Sigmoid colon (tissue), 7 donors: ENCODE data around the gene CCSAP. TPM values are rescaled to one million over a fixed set of nuclear protein-coding genes. Genes with fewer than 3 reads are reported as not detected.

Experiments
- DNase-seq: peaks from one replicate; pipeline ENCODE4 v3.0.0-alpha.2; 2019
- H3K27ac ChIP-seq, 4 donors: fragments of 200-600 bp; sonication (generic); one replicate each; pipeline ENCODE4 v1.5.1; 2016 to 2019; ENCODE audit warnings: mild to moderate bottlenecking in 1 of 4
- H3K27me3 ChIP-seq, 3 donors: fragments of 200-600 bp; sonication (generic); one replicate each; pipeline ENCODE4 v1.5.1; 2019; ENCODE audit warnings: mild to moderate bottlenecking in 1 of 3
- H3K36me3 ChIP-seq, 4 donors: fragments of 200-600 bp; sonication (generic); one replicate each; pipeline ENCODE4 v1.5.1; 2016 to 2019
- H3K4me1 ChIP-seq, 4 donors: fragments of 200-600 bp; sonication (generic); one replicate each; pipeline ENCODE4 v1.5.1; 2017 to 2019
- H3K4me3 ChIP-seq, 4 donors: fragments of 200-600 bp; sonication (generic); one replicate each; pipeline ENCODE4 v1.5.1; 2017 to 2019; ENCODE audit warnings: mild to moderate bottlenecking in 2 of 4, moderate library complexity in 1 of 4
- H3K9me3 ChIP-seq, 4 donors: fragments of 200-600 bp in 3 of 4; sonication (generic) in 3 of 4; one replicate each; pipeline versions ENCODE4 v1.5.1 to v1.6.1; 2013 to 2019
- EP300 ChIP-seq, 4 donors: sonication (generic); formaldehyde crosslinking; IDR thresholded peaks; one replicate each; pipeline ENCODE4 v1.6.1; 2017; ENCODE audit warnings: antibody characterized with exemption in 4 of 4
- POLR2A ChIP-seq, 2 donors: fragments of 450-650 bp; IDR thresholded peaks; one replicate each; pipeline ENCODE4 v1.6.1; 2016; ENCODE audit warnings: antibody characterized with exemption in 2 of 2, mild to moderate bottlenecking in 2 of 2, moderate library complexity in 2 of 2
- POLR2AphosphoS5 ChIP-seq, 4 donors: sonication (generic); formaldehyde crosslinking; IDR thresholded peaks; one replicate each; pipeline ENCODE4 v1.6.1; 2017; ENCODE audit warnings: antibody characterized with exemption in 4 of 4
- WGBS, 2 donors: extraction: QIAGEN DNeasy Blood & Tissue Kit; methylation state at CpG; one replicate each; pipeline ENCODE4 v1.1.7; 2013; 5-methylcytosine and 5-hydroxymethylcytosine counted together
- intact Hi-C: fragments of 100-400 bp; cut with DNase I; formaldehyde crosslinking; loops from one replicate; pipeline ENCODE4 v1.15.1; 2023
- polyA plus RNA-seq, 3 donors: library from polyadenylated mRNA; stranded (reverse); fragments of 200-250 nt; gene quantifications; one replicate each; pipeline ENCODE4 v1.2.3, GENCODE V29; 2013
- total RNA-seq, 4 donors: library from RNA; depleted of rRNA; stranded (reverse); fragments of >200 nt; gene quantifications; one replicate each; pipeline ENCODE4 v1.1.0, GENCODE V29; 2016
- TF ChIP-seq, protein P1 (sequence below), 4 experiments: fragments of 450-650 bp in 3 of 4; fragments of 200-600 bp in 1 of 4; IDR thresholded peaks; one replicate each; pipeline ENCODE4 v1.5.1; 2016 to 2019; ENCODE audit warnings: antibody characterized with exemption in 4 of 4, mild to moderate bottlenecking in 3 of 4, moderate library complexity in 2 of 4
- donor health status: healthy with polysubstance abuse.
- donor health status: Bipolar disorder and iron deficiency.
- donor health status: healthy.

Gene CCSAP
- total and polyA plus RNA-seq, 7 donors, result 0.60 to 6.1 (median 3.8) TPM

DNA sequence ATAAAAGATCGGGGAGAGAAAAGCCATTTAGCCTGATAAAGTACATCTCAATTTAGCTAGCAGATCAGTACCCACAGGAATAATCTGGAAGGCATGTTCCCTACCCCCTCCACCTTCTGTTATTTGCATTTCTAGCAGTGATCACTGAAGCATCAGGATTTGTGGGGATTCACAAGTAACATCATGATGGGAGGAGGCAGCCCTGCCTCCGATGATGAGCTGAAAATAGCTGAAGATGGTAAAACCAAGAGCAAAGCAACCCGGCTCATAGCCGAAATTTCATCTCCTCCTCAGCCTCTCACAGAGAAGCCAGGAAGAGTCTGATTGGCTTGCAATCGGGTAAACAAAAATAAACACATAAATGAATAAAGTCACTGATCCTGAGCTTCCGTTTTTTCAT lies 2.4 kb downstream of the CCSAP start:
- Histone ChIP-seq H3K36me3 (no peaks in the 10 kb centered on the region), H3K27ac (no peak overlapping the region), H3K4me3 (no peak overlapping the region), H3K27me3 (no peaks in the 10 kb centered on the region), H3K9me3 (no peaks in the 10 kb centered on the region), H3K4me1 (peaks cover 0 to 21% (median 15%) of the 10 kb centered on the region in 4 donors)
- TF ChIP-seq POLR2A (IDR thresholded peaks at IDR 0.05) (no peak), EP300 (IDR thresholded peaks at IDR 0.05) (no peak), POLR2AphosphoS5 (IDR thresholded peaks at IDR 0.05) (no peak)
- TF ChIP-seq, protein P1, sequence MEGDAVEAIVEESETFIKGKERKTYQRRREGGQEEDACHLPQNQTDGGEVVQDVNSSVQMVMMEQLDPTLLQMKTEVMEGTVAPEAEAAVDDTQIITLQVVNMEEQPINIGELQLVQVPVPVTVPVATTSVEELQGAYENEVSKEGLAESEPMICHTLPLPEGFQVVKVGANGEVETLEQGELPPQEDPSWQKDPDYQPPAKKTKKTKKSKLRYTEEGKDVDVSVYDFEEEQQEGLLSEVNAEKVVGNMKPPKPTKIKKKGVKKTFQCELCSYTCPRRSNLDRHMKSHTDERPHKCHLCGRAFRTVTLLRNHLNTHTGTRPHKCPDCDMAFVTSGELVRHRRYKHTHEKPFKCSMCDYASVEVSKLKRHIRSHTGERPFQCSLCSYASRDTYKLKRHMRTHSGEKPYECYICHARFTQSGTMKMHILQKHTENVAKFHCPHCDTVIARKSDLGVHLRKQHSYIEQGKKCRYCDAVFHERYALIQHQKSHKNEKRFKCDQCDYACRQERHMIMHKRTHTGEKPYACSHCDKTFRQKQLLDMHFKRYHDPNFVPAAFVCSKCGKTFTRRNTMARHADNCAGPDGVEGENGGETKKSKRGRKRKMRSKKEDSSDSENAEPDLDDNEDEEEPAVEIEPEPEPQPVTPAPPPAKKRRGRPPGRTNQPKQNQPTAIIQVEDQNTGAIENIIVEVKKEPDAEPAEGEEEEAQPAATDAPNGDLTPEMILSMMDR (IDR thresholded peaks at IDR 0.05), result no peak
- intact Hi-C loops, result loop anchor here (5.0 kb wide), 3 partner anchors 67 to 167 kb away; partner anchors contain the start of genes NUP133 and RAB4A
- WGBS, 2 donors, result 79 to 86% methylated on average over 6 of the region's 6 CpGs
- DNase-seq, result no peak

DNA sequence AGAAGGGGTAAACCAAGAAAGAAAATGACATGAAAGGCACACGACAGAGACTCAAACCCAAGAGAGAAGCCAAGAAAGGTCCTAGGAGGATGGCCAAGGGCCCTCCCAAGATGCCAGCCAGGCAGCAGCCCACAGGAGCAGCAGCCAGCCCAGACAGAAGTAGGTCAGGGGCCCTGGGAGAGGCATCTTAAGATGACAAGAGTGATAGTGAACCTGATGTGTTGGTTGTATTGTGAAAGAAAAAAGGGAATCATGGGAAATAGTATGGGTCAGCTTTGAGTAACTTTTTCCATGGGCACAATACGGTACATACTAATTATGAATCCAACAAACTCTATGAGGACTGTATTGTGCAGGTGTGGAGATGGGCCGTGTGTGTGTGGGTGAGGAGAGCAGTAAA lies 3.3 kb downstream of the CCSAP start:
- no peak for DNase-seq

DNA sequence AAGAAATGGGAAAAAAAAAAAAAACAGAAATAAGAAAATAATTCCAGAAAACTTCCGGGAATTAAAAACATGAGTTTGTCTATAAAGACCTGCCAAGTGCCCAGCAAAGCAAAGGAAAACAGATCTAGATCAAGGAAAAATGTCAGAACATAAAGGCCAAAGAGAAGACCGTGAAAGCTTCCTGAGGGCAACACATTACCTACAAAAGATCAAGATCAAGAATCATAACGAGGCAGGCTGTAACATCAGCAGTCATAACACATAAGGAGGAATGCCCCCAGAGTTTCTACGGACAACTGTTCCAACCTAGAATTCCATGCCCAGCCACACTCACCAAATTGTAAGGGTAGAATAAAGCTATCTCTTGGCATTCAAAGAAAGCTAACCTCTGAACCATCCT lies 3.8 kb downstream of the CCSAP start:
- TF ChIP-seq, protein P1 (IDR thresholded peaks at IDR 0.05), result no peak
- no peak for TF ChIP-seq POLR2A (IDR thresholded peaks at IDR 0.05)
- TF ChIP-seq EP300 (IDR thresholded peaks at IDR 0.05), result no peak
- no peak for TF ChIP-seq POLR2AphosphoS5 (IDR thresholded peaks at IDR 0.05)
- H3K4me3 ChIP-seq, result no peak overlapping the region
- intact Hi-C loops, result no loop called here
- H3K36me3 ChIP-seq, result no peaks in the 10 kb centered on the region
- WGBS, 2 donors, result 95 to 96% methylated on average over 4 of the region's 4 CpGs
- no peaks in the 10 kb centered on the region for H3K9me3 ChIP-seq
- DNase-seq, result no peak
- no peaks in the 10 kb centered on the region for H3K27me3 ChIP-seq
- peaks cover 0 to 21% (median 15%) of the 10 kb centered on the region in 4 donors for H3K4me1 ChIP-seq
- no peak overlapping the region for H3K27ac ChIP-seq

More for the DNA sequence above, 3.3 kb downstream of the CCSAP start:
- Histone ChIP-seq H3K4me3 (no peak overlapping the region), H3K27ac (no peak overlapping the region), H3K36me3 (no peaks in the 10 kb centered on the region), H3K9me3 (no peaks in the 10 kb centered on the region), H3K4me1 (peaks cover 0 to 21% (median 15%) of the 10 kb centered on the region in 4 donors), H3K27me3 (no peaks in the 10 kb centered on the region)
- TF ChIP-seq POLR2AphosphoS5 (IDR thresholded peaks at IDR 0.05) (no peak), EP300 (IDR thresholded peaks at IDR 0.05) (no peak), POLR2A (IDR thresholded peaks at IDR 0.05) (no peak)
- TF ChIP-seq, protein P1 (IDR thresholded peaks at IDR 0.05), result no peak
- intact Hi-C loops, result no loop called here
- 88% methylated on average over 3 of the region's 3 CpGs for WGBS, 2 donors

DNA sequence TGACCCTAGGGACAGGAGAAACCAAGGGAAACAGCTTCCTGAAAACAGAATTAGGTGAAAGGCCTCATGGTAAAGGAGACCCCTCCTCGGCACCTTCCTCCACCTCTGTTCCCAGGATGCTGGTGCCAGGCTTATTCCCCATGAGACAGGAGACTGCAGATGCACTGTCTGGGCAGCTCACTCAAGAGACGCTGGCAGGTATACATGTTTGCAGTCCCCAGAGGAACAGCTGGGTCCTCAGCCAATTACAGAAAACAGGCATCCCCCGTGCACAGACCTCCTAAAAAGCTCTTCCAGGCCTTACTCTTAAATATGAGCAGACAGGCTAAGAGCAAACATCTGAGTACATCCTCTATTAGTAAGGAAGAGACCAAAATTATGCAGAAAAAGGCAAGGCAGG lies 6.5 kb downstream of the CCSAP start:
- TF ChIP-seq, protein P1 (IDR thresholded peaks at IDR 0.05), result no peak
- TF ChIP-seq POLR2AphosphoS5 (IDR thresholded peaks at IDR 0.05) (no peak), POLR2A (IDR thresholded peaks at IDR 0.05) (no peak), EP300 (IDR thresholded peaks at IDR 0.05) (no peak)
- intact Hi-C loops, result no loop called here
- Histone ChIP-seq H3K27me3 (no peaks in the 10 kb centered on the region), H3K27ac (no peak overlapping the region), H3K9me3 (no peaks in the 10 kb centered on the region), H3K4me3 (no peak overlapping the region), H3K36me3 (no peaks in the 10 kb centered on the region), H3K4me1 (peaks cover 0 to 3% (median 3%) of the 10 kb centered on the region in 4 donors)
- 82 to 91% methylated on average over 3 of the region's 3 CpGs for WGBS, 2 donors
- no peak for DNase-seq

DNA sequence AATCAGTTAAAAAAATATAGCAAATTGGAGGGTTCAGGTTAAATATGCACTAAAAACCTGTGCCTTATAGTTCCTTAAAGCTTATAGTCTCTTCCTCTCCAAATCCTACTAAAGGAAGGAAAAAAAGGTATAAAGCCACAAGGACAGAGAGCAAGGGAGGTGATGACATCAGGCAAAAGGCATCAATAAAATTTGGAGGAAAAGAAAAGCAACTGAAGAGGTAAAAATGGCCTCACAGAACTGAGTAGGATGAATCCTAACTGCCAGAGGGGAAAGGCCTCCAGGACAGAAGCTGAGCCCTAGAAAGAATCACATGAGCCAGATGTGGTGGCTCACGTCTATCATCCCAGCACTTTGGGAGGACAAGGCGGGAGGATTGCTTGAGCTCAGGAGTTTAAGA lies 8.1 kb downstream of the CCSAP start:
- no peak for DNase-seq
- no peak for TF ChIP-seq POLR2A (IDR thresholded peaks at IDR 0.05)
- TF ChIP-seq, protein P1 (IDR thresholded peaks at IDR 0.05), result no peak
- no peak for TF ChIP-seq POLR2AphosphoS5 (IDR thresholded peaks at IDR 0.05)
- TF ChIP-seq EP300 (IDR thresholded peaks at IDR 0.05), result no peak
- no peaks in the 10 kb centered on the region for H3K4me1 ChIP-seq
- no peaks in the 10 kb centered on the region for H3K36me3 ChIP-seq
- no peaks in the 10 kb centered on the region for H3K27me3 ChIP-seq
- H3K9me3 ChIP-seq, result no peaks in the 10 kb centered on the region
- no peak overlapping the region for H3K27ac ChIP-seq
- intact Hi-C loops, result no loop called here
- H3K4me3 ChIP-seq, result no peak overlapping the region
- WGBS, 2 donors, result 95 to 96% methylated on average over 2 of the region's 2 CpGs
